CD1c-positive myeloid dendritic cell (primary cell): ENCODE data around the gene C9orf57.
"Not testable (repeated sequence)": the region's sequence is repeated elsewhere in the genome, so short reads cannot be mapped to it uniquely, and the experiment has no call there.

ENCODE experiments used
- DNase-seq: peaks from one replicate; pipeline ENCODE4 v3.0.0-alpha.2; 2016; ENCODE audit errors: extremely low spot score

Gene C9orf57

GRCh38 chr9:72060513-72060912 is at the start of gene C9orf57:
Gene C9orf57, minus strand, starts transcription at chr9:72060613. Its CDS starts 1,282 bp downstream, at chr9:72059331.
- DNase-seq = no peak

- no peak for DNase-seq
Observed at GRCh38 chr9:72102520-72102919, 42.1 kb upstream of the C9orf57 start.

- DNase-seq = not testable (repeated sequence)
Observed at GRCh38 chr9:72095520-72095919, 35.1 kb upstream of the C9orf57 start.

- DNase-seq = no peak
Observed at GRCh38 chr9:72092820-72093219, 32.4 kb upstream of the C9orf57 start.

GRCh38 chr9:72089451-72090130 is 29.2 kb upstream of the C9orf57 start:
- no peak for DNase-seq

- no peak for DNase-seq
Observed at GRCh38 chr9:72082536-72082935, 22.1 kb upstream of the C9orf57 start.

GRCh38 chr9:72074666-72075065 is 14.3 kb upstream of the C9orf57 start:
- not testable (repeated sequence) for DNase-seq

GRCh38 chr9:72065076-72065475 is 4.7 kb upstream of the C9orf57 start:
- no peak for DNase-seq

- no peak for DNase-seq
Observed at GRCh38 chr9:72052122-72052521, 8.3 kb downstream of the C9orf57 start.

- DNase-seq = no peak
Observed at GRCh38 chr9:72048850-72049249, 11.6 kb downstream of the C9orf57 start.

- DNase-seq = no peak
Observed at GRCh38 chr9:72046630-72047456, 13.6 kb downstream of the C9orf57 start.

- no peak for DNase-seq
Observed at GRCh38 chr9:72044095-72044494, 16.3 kb downstream of the C9orf57 start.

- no peak for DNase-seq
Observed at GRCh38 chr9:72043576-72043975, 16.8 kb downstream of the C9orf57 start.

GRCh38 chr9:72042928-72043327 is 17.5 kb downstream of the C9orf57 start:
- DNase-seq = no peak

GRCh38 chr9:72041775-72042194 is 18.6 kb downstream of the C9orf57 start:
- peak; percentile 23 for DNase-seq

GRCh38 chr9:72041369-72041768 is 19.0 kb downstream of the C9orf57 start:
- no peak for DNase-seq

- no peak for DNase-seq
Observed at GRCh38 chr9:72039532-72039931, 20.9 kb downstream of the C9orf57 start.

- peak; percentile 75 for DNase-seq
Observed at GRCh38 chr9:72038890-72039410, 21.5 kb downstream of the C9orf57 start.

GRCh38 chr9:72038408-72038807 is 22.0 kb downstream of the C9orf57 start:
- no peak for DNase-seq

- no peak for DNase-seq
Observed at GRCh38 chr9:72037571-72037970, 22.8 kb downstream of the C9orf57 start.

GRCh38 chr9:72030767-72031166 is 29.6 kb downstream of the C9orf57 start:
- DNase-seq = no peak

- no peak for DNase-seq
Observed at GRCh38 chr9:72029986-72030385, 30.4 kb downstream of the C9orf57 start.

GRCh38 chr9:72025906-72026305 is 34.5 kb downstream of the C9orf57 start:
- DNase-seq = no peak
